GM12878 (cell line): ENCODE results near the gene SUFU. TPM values are rescaled to one million over a fixed set of nuclear protein-coding genes. Genes with fewer than 3 reads are reported as not detected.
A peak's percentile ranks its signal among the peaks of the same experiment; 100 is the strongest.

ENCODE experiments used
- ATAC-seq: fragments of 200-7000 bp; cut with Tn5 transposase; 3 replicates; pipeline ENCODE4 v1.9.1; 2020; ENCODE audit warnings: mild to moderate bottlenecking, moderate library complexity
- BruUV-seq: library from RNA; stranded (reverse); fragments of 400-500 nt; replicated peaks from 2 replicates; lab custom pipeline; 2021; lab: Mats Ljungman, UMichigan
- CTCF ChIA-PET: fragments of 300-600 bp; sonication (Branson Sonifier 250); formaldehyde crosslinking; extraction: SDS; loops from one replicate; lab custom pipeline; 2021; ENCODE audit warnings: inconsistent platforms; lab: Yijun Ruan, JAX
- POLR2A ChIA-PET: fragments of 350-600 bp; formaldehyde crosslinking; extraction: SDS; loops from one replicate; lab custom pipeline; 2021; ENCODE audit warnings: inconsistent platforms; lab: Charles Lee
- RAD21 ChIA-PET: fragments of 300-600 bp; sonication (Branson Sonifier 250); formaldehyde crosslinking; loops from one replicate; lab custom pipeline; 2023; ENCODE audit warnings: antibody characterized with exemption; ENCODE audit not compliant: unreplicated experiment; lab: Charles Lee
- SMC1A ChIA-PET: fragments of 300-600 bp; sonication (Branson Sonifier 250); formaldehyde crosslinking; loops from one replicate; lab custom pipeline; 2023; ENCODE audit not compliant: unreplicated experiment, uncharacterized antibody; lab: Charles Lee
- DNase-seq: peaks from one replicate; pipeline ENCODE4 v3.0.0-alpha.2; 2011; ENCODE audit warnings: low read depth, low spot score
- FAIRE-seq: peaks from 3 replicates; lab custom pipeline; 2011; peaks lifted over from hg19 to GRCh38; lab: Jason Lieb, UNC
- H2AFZ ChIP-seq: 2 replicates; pipeline ENCODE4 v1.6.0; 2011; ENCODE audit warnings: low read depth, low read length, control low read depth; ENCODE audit not compliant: control insufficient read depth
- H3K27ac ChIP-seq: 2 replicates; pipeline ENCODE4 v1.5.1; 2011; ENCODE audit warnings: control low read depth; ENCODE audit not compliant: control insufficient read depth, insufficient read depth
- H3K27me3 ChIP-seq, 2 experiments: replicated peaks in 1 of 2; 2 replicates each; pipeline versions ENCODE4 v1.6.0 to v1.6.1; 2011; ENCODE audit warnings: low read length in 1 of 2; ENCODE audit not compliant: control insufficient read depth in 2 of 2, insufficient read depth in 2 of 2
- H3K36me3 ChIP-seq, 2 experiments: 2 replicates each; pipeline ENCODE4 v1.5.1; 2011; ENCODE audit warnings: low read length in 1 of 2; ENCODE audit not compliant: control insufficient read depth in 2 of 2, insufficient read depth in 2 of 2
- H3K4me1 ChIP-seq: 2 replicates; pipeline ENCODE4 v1.6.1; 2011; ENCODE audit warnings: mild to moderate bottlenecking, low read length, moderate library complexity, mixed read lengths; ENCODE audit not compliant: control insufficient read depth, insufficient read depth
- H3K4me2 ChIP-seq: 2 replicates; pipeline ENCODE4 v1.6.0; 2011; ENCODE audit warnings: control low read depth; ENCODE audit not compliant: control insufficient read depth, insufficient read depth
- H3K4me3 ChIP-seq: fragments of 200-600 bp; sonication (generic); 2 replicates; pipeline ENCODE4 v1.5.1; 2016
- H3K79me2 ChIP-seq: 2 replicates; pipeline ENCODE4 v1.6.0; 2011; ENCODE audit warnings: low read length; ENCODE audit not compliant: control insufficient read depth, insufficient read depth
- H3K9ac ChIP-seq: 2 replicates; pipeline ENCODE4 v1.8.0; 2011; ENCODE audit warnings: low read length, control low read depth, mixed read lengths; ENCODE audit not compliant: control insufficient read depth, insufficient read depth
- H3K9me3 ChIP-seq: replicated peaks from 3 replicates; pipeline ENCODE4 v1.5.1; 2011; ENCODE audit warnings: mild to moderate bottlenecking, low read length; ENCODE audit not compliant: control insufficient read depth, insufficient read depth
- H4K20me1 ChIP-seq: 2 replicates; pipeline ENCODE4 v1.6.0; 2011; ENCODE audit not compliant: control insufficient read depth, insufficient read depth
- BCL3 ChIP-seq: IDR thresholded peaks from 2 replicates; pipeline ENCODE4 v1.6.1; 2011; ENCODE audit warnings: borderline replicate concordance, low read depth, mild to moderate bottlenecking, moderate library complexity, low read length; ENCODE audit not compliant: insufficient read depth, poor library complexity, severe bottlenecking
- SMAD5 ChIP-seq: IDR thresholded peaks from 2 replicates; pipeline ENCODE4 v1.6.1; 2016; ENCODE audit warnings: antibody characterized with exemption, low read depth
- WGBS: methylation state at CpG from one replicate; pipeline ENCODE4 v1.1.6; 2016; ENCODE audit warnings: low lambda C conversion rate; ENCODE audit not compliant: insufficient replicate concordance, insufficient coverage; ENCODE audit errors: missing lambda C conversion rate; 5-methylcytosine and 5-hydroxymethylcytosine counted together
- in situ Hi-C: fragments of 300-500 bp; cut with MboI; formaldehyde crosslinking; loops from 9 replicates; pipeline ENCODE4 v1.14.3; 2018; ENCODE audit warnings: mixed read lengths
- intact Hi-C: fragments of 100-400 bp; cut with micrococcal nuclease; formaldehyde crosslinking; loops from one replicate; pipeline ENCODE4 v1.14.2; 2022; ENCODE audit not compliant: unreplicated experiment
- polyA plus RNA-seq, 11 experiments: library from polyadenylated mRNA; depleted of rRNA in 4 of 11; unstranded in 6 of 11; stranded (reverse) in 5 of 11; fragments of >200 nt; fragmentation: Nextera tagmentation in 4 of 11; fragmentation: Illumina TruSeq in 1 of 11; extraction: Ambion mirVana in 4 of 11; extraction: Trizol in 1 of 11; gene quantifications; 1 replicate in 1 of 11; 2 replicates in 10 of 11; pipeline versions ENCODE4 v1.2.1 to v1.2.3, GENCODE V29; 2011 to 2016; ENCODE audit warnings: inconsistent platforms in 2 of 11, missing spikeins in 2 of 11, low read depth in 1 of 11
- total RNA-seq, 4 experiments: library from RNA; depleted of rRNA in 3 of 4; stranded (reverse); fragments of >200 nt in 3 of 4; fragmentation: Illumina TruSeq in 1 of 4; extraction: Trizol in 1 of 4; gene quantifications; 2 replicates each; pipeline versions ENCODE4 v1.2.1 to v1.2.3, GENCODE V29; 2013 to 2021

The SUFU gene
- total and polyA plus RNA-seq, 10 of the 15 experiments (the other 5 are each of a cell fraction or from before 2014, with no cell fraction given) = 0.68 to 7.7 (median 2.4) TPM

GRCh38 chr10:102670065-102670670 lies 166.4 kb downstream of the SUFU start:
- RAD21 ChIA-PET = interaction anchor here (0.5 to 1.9 kb wide), 11 partner anchors 9 to 834 kb away, joined by 3 to 7 read pairs (median 5); partner anchors contain the start of genes SUFU and TRIM8

More at GRCh38 chr10:102670065-102670670, 166.4 kb downstream of the SUFU start:
- Histone ChIP-seq H3K79me2 (no peaks in the 10 kb centered on the region), H2AFZ (no peak overlapping the region), H3K4me3 (no peak overlapping the region), H3K27me3 (no peaks in the 10 kb centered on the region), H3K36me3 (no peaks in the 10 kb centered on the region), H3K27ac (no peak overlapping the region), H4K20me1 (no peaks in the 10 kb centered on the region), H3K4me1 (peaks cover 16% of the 10 kb centered on the region), H3K4me2 (no peak overlapping the region), H3K9me3 (no peaks in the 10 kb centered on the region), H3K9ac (no peak overlapping the region)
- FAIRE-seq (no peak), DNase-seq (no peak), ATAC-seq (no peak)
- WGBS = 73% methylated on average over 9 of the region's 9 CpGs
- TF ChIP-seq SMAD5 = no peak
- TF ChIP-seq BCL3 = peak; percentile 15
- SMC1A ChIA-PET = interaction anchor here (0.9 to 2.1 kb wide), 11 partner anchors 9 to 61 kb away, joined by 3 to 11 read pairs (median 5); no protein-coding TSS in a partner anchor
- in situ Hi-C loops (no loop called here), intact Hi-C loops (no loop called here)
- POLR2A ChIA-PET = interaction anchor here (0.6 to 2.1 kb wide), 5 partner anchors 7 to 43 kb away, joined by 3 to 8 read pairs (median 5); partner anchors contain the start of gene ARL3
- CTCF ChIA-PET = interaction anchor here (0.7 to 3.1 kb wide), 15 partner anchors 8 to 1025 kb away, joined by 3 to 27 read pairs (median 6); partner anchors contain the start of genes ACTR1A, SUFU and TRIM8
- BruUV-seq = no TSS peak
